ENCODE data around the gene CCDC121. TPM values are rescaled to one million over a fixed set of nuclear protein-coding genes. Genes with fewer than 3 reads are reported as not detected.

Gene CCDC121
- 10 to 100 TPM; 11.6 to 15.9 (median 13.2) TPM for polyA plus RNA-seq (ENCODE audit: insufficient read depth in 1 of 5, insufficient read length in 5 of 5, low replicate concordance in 1 of 5)
- long read RNA-seq, donor 1, transcript CCDC121-201 (2 exons, 2,342 nt): major isoform, 6 of 8 reads
- long read RNA-seq, donor 1, partial matches to known transcripts: 0 of 8 reads
- long read RNA-seq, donor 1, other reads (novel, unspliced or antisense): 0 of 8 reads
- long read RNA-seq, donor 2, transcript CCDC121-201 (2 exons, 2,342 nt): major isoform, 5 of 8 reads
- long read RNA-seq, donor 2, partial matches to known transcripts: 0 of 8 reads
- long read RNA-seq, donor 2, other reads (novel, unspliced or antisense): 0 of 8 reads
- long read RNA-seq, donor 3, transcript CCDC121-201 (2 exons, 2,342 nt): major isoform, 8 of 15 reads
- long read RNA-seq, donor 3, partial matches to known transcripts: 5 of 15 reads
- long read RNA-seq, donor 3, other reads (novel, unspliced or antisense): 0 of 15 reads
- long read RNA-seq, donor 4, transcript CCDC121-201 (2 exons, 2,342 nt): major isoform, 5 of 6 reads
- long read RNA-seq, donor 4, partial matches to known transcripts: 0 of 6 reads
- long read RNA-seq, donor 4, other reads (novel, unspliced or antisense): 0 of 6 reads
- long read RNA-seq, donor 5, partial matches to known transcripts: 0 of 7 reads
- long read RNA-seq, donor 5, other reads (novel, unspliced or antisense): 0 of 7 reads
- long read RNA-seq, donor 6, transcript CCDC121-201 (2 exons, 2,342 nt): major isoform, 6 of 35 reads
- long read RNA-seq, donor 6, partial matches to known transcripts: 6 of 35 reads
- long read RNA-seq, donor 6, other reads (novel, unspliced or antisense): 22 of 35 reads
- long read RNA-seq, donor 7, partial matches to known transcripts: 0 of 9 reads
- long read RNA-seq, donor 7, other reads (novel, unspliced or antisense): 0 of 9 reads
- long read RNA-seq, donor 8, partial matches to known transcripts: 0 of 4 reads
- long read RNA-seq, donor 8, other reads (novel, unspliced or antisense): 0 of 4 reads

GRCh38 chr2:27628767-27629709 is at the start of gene CCDC121, which contains the start of gene GPN1:
TSS of gene CCDC121 (minus strand) at chr2:27629012. CDS start at chr2:27627799, 1,213 bp downstream.
TSS of gene GPN1 (plus strand) at chr2:27629050. CDS start at chr2:27629059, 9 bp downstream.
- DNase-seq: peak; percentile 75

- no peak for DNase-seq
These were observed 44.1 kb upstream of the CCDC121 start for GRCh38 chr2:27672723-27673486.

- no peak for DNase-seq
These were observed 42.4 kb upstream of the CCDC121 start for GRCh38 chr2:27671235-27671634.

GRCh38 chr2:27667446-27667845 is 38.6 kb upstream of the CCDC121 start:
- DNase-seq: no peak

GRCh38 chr2:27664622-27665363 is 36.0 kb upstream of the CCDC121 start:
- DNase-seq: no peak

- no peak for DNase-seq
These were observed 35.4 kb upstream of the CCDC121 start for GRCh38 chr2:27664154-27664574.

GRCh38 chr2:27663285-27664153 is 34.7 kb upstream of the CCDC121 start, which contains the start of the genes SLC4A1AP and SUPT7L:
TSS of gene SLC4A1AP (plus strand) at chr2:27663889. CDS start at chr2:27663915, 26 bp downstream.
TSS of gene SUPT7L (minus strand) at chr2:27663614. CDS start at chr2:27662192, 1,422 bp downstream.
- DNase-seq: peak; percentile 89 to 90

GRCh38 chr2:27661371-27661770 is 32.6 kb upstream of the CCDC121 start:
- no peak for DNase-seq

GRCh38 chr2:27655155-27655951 is 26.5 kb upstream of the CCDC121 start:
- no peak for DNase-seq

GRCh38 chr2:27653397-27653796 is 24.6 kb upstream of the CCDC121 start:
- no peak for DNase-seq

GRCh38 chr2:27652790-27653189 is 24.0 kb upstream of the CCDC121 start:
- no peak for DNase-seq

- DNase-seq: no peak
These were observed 23.5 kb upstream of the CCDC121 start for GRCh38 chr2:27652341-27652740.

GRCh38 chr2:27651056-27651455 is 22.2 kb upstream of the CCDC121 start:
- no peak for DNase-seq

GRCh38 chr2:27647737-27648136 is 18.9 kb upstream of the CCDC121 start:
- no peak for DNase-seq

GRCh38 chr2:27647289-27647688 is 18.5 kb upstream of the CCDC121 start:
- no peak for DNase-seq

- no peak for DNase-seq
These were observed 16.4 kb upstream of the CCDC121 start for GRCh38 chr2:27645197-27645596.

- no peak for DNase-seq
These were observed 12.0 kb upstream of the CCDC121 start for GRCh38 chr2:27640722-27641245.

All from right lung (tissue), 10 donors.